HEK293 (cell line): ENCODE results near the gene MAP4K4.

Source experiments
- CTCF ChIA-PET: fragments of 350-600 bp; formaldehyde crosslinking; extraction: SDS; loops from one replicate; lab custom pipeline; 2021; ENCODE audit warnings: antibody characterized with exemption; lab: Yijun Ruan, JAX
- POLR2A ChIA-PET: fragments of 300-600 bp; formaldehyde crosslinking; extraction: SDS; loops from one replicate; lab custom pipeline; 2020; ENCODE audit warnings: antibody characterized with exemption, inconsistent platforms; lab: Yijun Ruan, JAX
- H3K27ac ChIP-seq: fragments of 200-500 bp; sonication (Bioruptor generic); 2 replicates; pipeline ENCODE4 v1.5.1; 2014; ENCODE audit warnings: low read depth, low read length, control low read depth, inconsistent platforms; ENCODE audit errors: extremely low read depth
- H3K36me3 ChIP-seq, 2 experiments: fragments of 200-500 bp in 1 of 2; sonication (Bioruptor generic) in 1 of 2; 1 replicate in 1 of 2; 2 replicates in 1 of 2; pipeline ENCODE4 v1.5.1; 2014 to 2017; ENCODE audit warnings: inconsistent platforms in 2 of 2, low read length in 2 of 2; ENCODE audit not compliant: control insufficient read depth in 2 of 2, insufficient read depth in 1 of 2
- H3K4me1 ChIP-seq: fragments of 200-500 bp; sonication (Bioruptor generic); 2 replicates; pipeline ENCODE4 v1.5.1; 2014; ENCODE audit warnings: mild to moderate bottlenecking, low read length, inconsistent platforms; ENCODE audit not compliant: control insufficient read depth, insufficient read depth
- H3K4me3 ChIP-seq: 2 replicates; pipeline ENCODE4 v1.5.1; 2011; ENCODE audit warnings: low read depth, mild to moderate bottlenecking, control low read depth, low read length, moderate library complexity
- H3K9me3 ChIP-seq: fragments of 200-500 bp; sonication (Bioruptor generic); 2 replicates; pipeline ENCODE4 v1.5.1; 2014; ENCODE audit warnings: low read depth, low read length, inconsistent platforms; ENCODE audit not compliant: control insufficient read depth, insufficient read depth
- BCL11A ChIP-seq: fragments of 450-650 bp; formaldehyde crosslinking; IDR thresholded peaks from 2 replicates; pipeline ENCODE4 v1.5.1; 2016; ENCODE audit warnings: low read depth, missing biosample characterization, missing genetic modification characterization
- GLIS1 ChIP-seq: fragments of 450-650 bp; formaldehyde crosslinking; IDR thresholded peaks from 2 replicates; pipeline ENCODE4 v1.5.1; 2016; ENCODE audit warnings: missing biosample characterization, missing genetic modification characterization
- PRDM6 ChIP-seq: fragments of 450-650 bp; formaldehyde crosslinking; IDR thresholded peaks from 2 replicates; pipeline ENCODE4 v1.5.1; 2017; ENCODE audit warnings: missing biosample characterization, missing genetic modification characterization
- SP3 ChIP-seq: fragments of 450-650 bp; formaldehyde crosslinking; IDR thresholded peaks from 2 replicates; pipeline ENCODE4 v1.5.1; 2016; ENCODE audit warnings: missing biosample characterization, missing genetic modification characterization
- YY1 ChIP-seq: fragments of 450-650 bp; formaldehyde crosslinking; IDR thresholded peaks from 2 replicates; pipeline ENCODE4 v1.5.1; 2018; ENCODE audit warnings: missing biosample characterization, missing genetic modification characterization
- ZBTB20 ChIP-seq: fragments of 450-650 bp; formaldehyde crosslinking; IDR thresholded peaks from 2 replicates; pipeline ENCODE4 v1.5.1; 2016; ENCODE audit warnings: missing biosample characterization, missing genetic modification characterization
- ZBTB6 ChIP-seq: fragments of 450-650 bp; formaldehyde crosslinking; IDR thresholded peaks from 2 replicates; pipeline ENCODE4 v1.5.1; 2017; ENCODE audit warnings: missing biosample characterization, missing genetic modification characterization
- ZFP3 ChIP-seq: fragments of 450-650 bp; formaldehyde crosslinking; IDR thresholded peaks from 2 replicates; pipeline ENCODE4 v1.5.1; 2016; ENCODE audit warnings: low read depth, missing biosample characterization, missing genetic modification characterization
- ZNF157 ChIP-seq: fragments of 450-650 bp; formaldehyde crosslinking; IDR thresholded peaks from 2 replicates; pipeline ENCODE4 v1.5.1; 2016; ENCODE audit warnings: missing biosample characterization, missing genetic modification characterization
- ZNF23 ChIP-seq: fragments of 450-650 bp; formaldehyde crosslinking; IDR thresholded peaks from 2 replicates; pipeline ENCODE4 v1.5.1; 2016; ENCODE audit warnings: missing biosample characterization, missing genetic modification characterization, borderline replicate concordance
- ZNF280C ChIP-seq: fragments of 450-650 bp; formaldehyde crosslinking; IDR thresholded peaks from 2 replicates; pipeline ENCODE4 v1.5.1; 2016; ENCODE audit warnings: missing biosample characterization, missing genetic modification characterization
- ZNF433 ChIP-seq: fragments of 450-650 bp; formaldehyde crosslinking; IDR thresholded peaks from 2 replicates; pipeline ENCODE4 v1.5.1; 2016; ENCODE audit warnings: missing biosample characterization, missing genetic modification characterization, low read depth
- ZNF558 ChIP-seq: fragments of 450-650 bp; formaldehyde crosslinking; IDR thresholded peaks from 2 replicates; pipeline ENCODE4 v1.5.1; 2016; ENCODE audit warnings: missing biosample characterization, missing genetic modification characterization
- ZNF664 ChIP-seq: fragments of 450-650 bp; formaldehyde crosslinking; IDR thresholded peaks from 2 replicates; pipeline ENCODE4 v1.5.1; 2016; ENCODE audit warnings: missing biosample characterization, missing genetic modification characterization
- ZNF747 ChIP-seq: fragments of 450-650 bp; formaldehyde crosslinking; IDR thresholded peaks from 2 replicates; pipeline ENCODE4 v1.5.1; 2016; ENCODE audit warnings: missing biosample characterization, missing genetic modification characterization
- TF ChIP-seq, protein P1 (sequence below): fragments of 450-650 bp; IDR thresholded peaks from 2 replicates; pipeline ENCODE4 v1.5.1; 2018; ENCODE audit warnings: missing biosample characterization, mild to moderate bottlenecking, missing genetic modification characterization
- TF ChIP-seq, protein P2 (sequence below): fragments of 450-650 bp; formaldehyde crosslinking; IDR thresholded peaks from 2 replicates; pipeline ENCODE4 v1.5.1; 2017; ENCODE audit warnings: missing biosample characterization, missing genetic modification characterization

The MAP4K4 gene

GRCh38 chr2:101657787-101658186, 39.7 kb upstream of the MAP4K4 start:
- peaks cover 2% of the 10 kb centered on the region; the same call in 1 of the 2 replicates for H3K4me1 ChIP-seq
- no peak overlapping the region for H3K4me3 ChIP-seq
- ChIA-PET POLR2A (no interaction called here), CTCF (interaction anchor here (0.7 to 0.9 kb wide), 2 partner anchors 119 to 462 kb away, joined by 3 to 5 read pairs; no protein-coding TSS in a partner anchor)
- TF ChIP-seq GLIS1 (tag by site-specific recombination) (peak; percentile 55), ZNF157 (no peak), ZBTB20 (tag by site-specific recombination) (0 out of 2 replicates have a peak, but pooled peaks have one; percentile 25), ZFP3 (tag by site-specific recombination) (no peak)
- H3K27ac ChIP-seq = no peak overlapping the region
- H3K9me3 ChIP-seq = no peaks in the 10 kb centered on the region
- H3K36me3 ChIP-seq = no peaks in the 10 kb centered on the region

GRCh38 chr2:101658387-101658786, 39.1 kb upstream of the MAP4K4 start:
- peak; percentile 48; the same call in 1 of the 2 replicates for TF ChIP-seq PRDM6 (tag by site-specific recombination)
- no peak for TF ChIP-seq YY1 (tag by site-specific recombination)
- peak; percentile 55 for TF ChIP-seq GLIS1 (tag by site-specific recombination)
- CTCF ChIA-PET = interaction anchor here (0.7 to 0.9 kb wide), 2 partner anchors 119 to 463 kb away, joined by 3 to 5 read pairs; no protein-coding TSS in a partner anchor
- no peaks in the 10 kb centered on the region for H3K9me3 ChIP-seq
- H3K36me3 ChIP-seq = no peaks in the 10 kb centered on the region
- H3K4me1 ChIP-seq = peaks cover 2% of the 10 kb centered on the region; the same call in 1 of the 2 replicates
- POLR2A ChIA-PET = no interaction called here
- H3K27ac ChIP-seq = no peak overlapping the region
- no peak overlapping the region for H3K4me3 ChIP-seq

DNA sequence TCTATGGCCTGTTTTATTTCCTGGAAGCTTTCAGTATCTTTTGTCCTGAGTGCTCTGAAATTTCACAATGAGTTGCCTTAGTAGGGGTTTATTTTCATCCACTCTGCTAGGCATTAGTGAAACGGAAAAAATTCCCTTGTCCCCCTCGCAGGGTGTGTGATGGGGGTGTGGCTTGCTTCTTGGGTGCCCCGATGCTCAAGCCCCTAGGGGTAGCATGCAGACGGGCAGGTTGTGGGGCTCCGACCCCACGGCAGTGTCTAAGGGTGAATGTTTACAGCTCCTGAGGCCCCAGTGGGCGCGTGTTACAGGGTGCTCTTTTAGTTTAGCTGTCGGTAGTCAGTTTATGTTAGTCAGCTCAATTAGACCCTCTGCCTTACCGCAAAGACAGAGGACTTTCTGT, 32.2 kb upstream of the MAP4K4 start:
- CTCF ChIA-PET = no interaction called here

More for the DNA sequence above, 32.2 kb upstream of the MAP4K4 start:
- Histone ChIP-seq H3K36me3 (no peaks in the 10 kb centered on the region), H3K4me3 (no peak overlapping the region), H3K27ac (no peak overlapping the region), H3K9me3 (no peaks in the 10 kb centered on the region), H3K4me1 (no peaks in the 10 kb centered on the region)
- POLR2A ChIA-PET = no interaction called here
- TF ChIP-seq SP3 = no peak
- TF ChIP-seq, protein P1, sequence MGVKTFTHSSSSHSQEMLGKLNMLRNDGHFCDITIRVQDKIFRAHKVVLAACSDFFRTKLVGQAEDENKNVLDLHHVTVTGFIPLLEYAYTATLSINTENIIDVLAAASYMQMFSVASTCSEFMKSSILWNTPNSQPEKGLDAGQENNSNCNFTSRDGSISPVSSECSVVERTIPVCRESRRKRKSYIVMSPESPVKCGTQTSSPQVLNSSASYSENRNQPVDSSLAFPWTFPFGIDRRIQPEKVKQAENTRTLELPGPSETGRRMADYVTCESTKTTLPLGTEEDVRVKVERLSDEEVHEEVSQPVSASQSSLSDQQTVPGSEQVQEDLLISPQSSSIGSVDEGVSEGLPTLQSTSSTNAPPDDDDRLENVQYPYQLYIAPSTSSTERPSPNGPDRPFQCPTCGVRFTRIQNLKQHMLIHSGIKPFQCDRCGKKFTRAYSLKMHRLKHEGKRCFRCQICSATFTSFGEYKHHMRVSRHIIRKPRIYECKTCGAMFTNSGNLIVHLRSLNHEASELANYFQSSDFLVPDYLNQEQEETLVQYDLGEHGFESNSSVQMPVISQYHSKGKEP = no peak
- TF ChIP-seq, protein P2, sequence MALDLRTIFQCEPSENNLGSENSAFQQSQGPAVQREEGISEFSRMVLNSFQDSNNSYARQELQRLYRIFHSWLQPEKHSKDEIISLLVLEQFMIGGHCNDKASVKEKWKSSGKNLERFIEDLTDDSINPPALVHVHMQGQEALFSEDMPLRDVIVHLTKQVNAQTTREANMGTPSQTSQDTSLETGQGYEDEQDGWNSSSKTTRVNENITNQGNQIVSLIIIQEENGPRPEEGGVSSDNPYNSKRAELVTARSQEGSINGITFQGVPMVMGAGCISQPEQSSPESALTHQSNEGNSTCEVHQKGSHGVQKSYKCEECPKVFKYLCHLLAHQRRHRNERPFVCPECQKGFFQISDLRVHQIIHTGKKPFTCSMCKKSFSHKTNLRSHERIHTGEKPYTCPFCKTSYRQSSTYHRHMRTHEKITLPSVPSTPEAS (tag by site-specific recombination) = no peak
- TF ChIP-seq ZNF433 (tag by site-specific recombination) = no peak
- no peak for TF ChIP-seq ZNF664 (tag by site-specific recombination)
- TF ChIP-seq ZNF280C (tag by site-specific recombination) = no peak
- no peak for TF ChIP-seq ZNF747 (tag by site-specific recombination)
- TF ChIP-seq ZBTB6 (tag by site-specific recombination) = no peak
- no peak for TF ChIP-seq ZNF23 (tag by site-specific recombination)
- no peak for TF ChIP-seq BCL11A (tag by site-specific recombination)
- no peak for TF ChIP-seq ZNF558 (tag by site-specific recombination)
